ENCODE data around the gene GCSAM.

DNA sequence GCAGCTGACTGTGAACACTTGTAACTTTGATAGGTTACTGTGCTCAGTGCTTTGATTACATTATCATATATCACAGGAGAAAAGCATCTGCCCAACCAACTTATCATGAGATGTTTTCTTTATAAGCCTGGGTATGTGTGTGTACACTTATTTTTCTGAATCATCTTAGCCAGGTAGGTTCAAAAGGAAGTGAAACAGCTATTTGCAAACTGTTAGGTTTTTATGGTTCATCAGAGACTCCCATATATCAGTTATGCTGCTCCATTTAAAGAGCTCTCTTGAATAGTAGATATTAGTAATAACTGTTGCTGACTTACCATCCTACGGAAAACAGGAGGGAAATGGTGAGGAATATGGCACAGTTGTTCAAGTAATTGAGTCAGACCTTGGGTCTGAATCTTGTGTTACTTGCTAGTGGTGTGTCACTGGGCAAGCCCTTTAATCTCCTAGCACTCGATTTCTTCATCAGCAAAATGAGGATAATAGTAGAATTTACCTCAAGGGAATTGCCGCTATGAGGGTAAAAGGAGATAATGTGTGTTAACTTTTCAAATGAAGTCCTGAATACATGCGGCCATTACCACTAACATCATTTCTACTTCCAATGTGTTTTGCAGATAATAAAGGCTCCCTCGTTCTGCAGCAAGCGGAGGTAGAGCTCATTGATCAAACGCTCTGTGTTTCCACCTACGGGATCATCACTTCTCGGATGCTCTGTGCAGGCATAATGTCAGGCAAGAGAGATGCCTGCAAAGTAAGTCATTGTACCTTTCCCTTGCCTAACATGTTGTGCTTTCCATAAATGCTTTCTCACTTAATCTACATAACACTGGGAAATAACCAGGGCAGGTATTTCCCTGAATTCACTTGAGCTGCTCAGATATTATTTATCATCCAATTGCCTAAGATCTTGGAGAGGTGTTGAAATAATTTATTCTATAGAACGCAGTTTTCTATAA lies 54.6 kb downstream of the GCSAM start:
- TF ChIP-seq, protein P1, sequence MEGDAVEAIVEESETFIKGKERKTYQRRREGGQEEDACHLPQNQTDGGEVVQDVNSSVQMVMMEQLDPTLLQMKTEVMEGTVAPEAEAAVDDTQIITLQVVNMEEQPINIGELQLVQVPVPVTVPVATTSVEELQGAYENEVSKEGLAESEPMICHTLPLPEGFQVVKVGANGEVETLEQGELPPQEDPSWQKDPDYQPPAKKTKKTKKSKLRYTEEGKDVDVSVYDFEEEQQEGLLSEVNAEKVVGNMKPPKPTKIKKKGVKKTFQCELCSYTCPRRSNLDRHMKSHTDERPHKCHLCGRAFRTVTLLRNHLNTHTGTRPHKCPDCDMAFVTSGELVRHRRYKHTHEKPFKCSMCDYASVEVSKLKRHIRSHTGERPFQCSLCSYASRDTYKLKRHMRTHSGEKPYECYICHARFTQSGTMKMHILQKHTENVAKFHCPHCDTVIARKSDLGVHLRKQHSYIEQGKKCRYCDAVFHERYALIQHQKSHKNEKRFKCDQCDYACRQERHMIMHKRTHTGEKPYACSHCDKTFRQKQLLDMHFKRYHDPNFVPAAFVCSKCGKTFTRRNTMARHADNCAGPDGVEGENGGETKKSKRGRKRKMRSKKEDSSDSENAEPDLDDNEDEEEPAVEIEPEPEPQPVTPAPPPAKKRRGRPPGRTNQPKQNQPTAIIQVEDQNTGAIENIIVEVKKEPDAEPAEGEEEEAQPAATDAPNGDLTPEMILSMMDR (IDR thresholded peaks at IDR 0.05) = no peak
- TF ChIP-seq POLR2AphosphoS5 (IDR thresholded peaks at IDR 0.05) = no peak
- no peak for TF ChIP-seq POLR2A (IDR thresholded peaks at IDR 0.05)
